CD14-positive monocyte (primary cell): ENCODE data around the gene PZP. TPM values are rescaled to one million over a fixed set of nuclear protein-coding genes. Genes with fewer than 3 reads are reported as not detected.

Experiments
- DNase-seq, 3 donors: peaks; one replicate each; pipeline ENCODE4 v3.0.0-alpha.2; 2011 to 2022
- H2AFZ ChIP-seq: 2 replicates; pipeline ENCODE4 v1.6.0; 2012; ENCODE audit warnings: mild to moderate bottlenecking, low read depth, low read length, inconsistent platforms; ENCODE audit not compliant: insufficient read depth, poor library complexity, severe bottlenecking
- H3K27ac ChIP-seq, 2 donors: 1 replicate in 1 of 2; 2 replicates in 1 of 2; pipeline ENCODE4 v1.5.1; 2012 to 2013; ENCODE audit warnings: low read length in 2 of 2, control low read depth in 1 of 2, inconsistent platforms in 1 of 2, low read depth in 1 of 2, mild to moderate bottlenecking in 1 of 2
- H3K27me3 ChIP-seq, 2 donors: one replicate each; pipeline versions ENCODE4 v1.6.0 to v1.6.1; 2011 to 2013; ENCODE audit warnings: low read length in 2 of 2; ENCODE audit not compliant: control insufficient read depth in 2 of 2, insufficient read depth in 2 of 2
- H3K36me3 ChIP-seq, 2 donors: replicated peaks in 1 of 2; 1 replicate in 1 of 2; 2 replicates in 1 of 2; pipeline versions ENCODE4 v1.5.1 to v1.6.1; 2012 to 2013; ENCODE audit warnings: low read length in 2 of 2, control low read depth in 1 of 2, inconsistent platforms in 1 of 2, mild to moderate bottlenecking in 1 of 2; ENCODE audit not compliant: insufficient read depth in 2 of 2, control insufficient read depth in 1 of 2
- H3K4me1 ChIP-seq, 2 donors: 1 replicate in 1 of 2; 2 replicates in 1 of 2; pipeline versions ENCODE4 v1.5.1 to v1.6.1; 2012 to 2013; ENCODE audit warnings: low read length in 2 of 2, control low read depth in 1 of 2, inconsistent platforms in 1 of 2, mild to moderate bottlenecking in 1 of 2, moderate library complexity in 1 of 2; ENCODE audit not compliant: insufficient read depth in 2 of 2, control insufficient read depth in 1 of 2
- H3K4me2 ChIP-seq: replicated peaks from 2 replicates; pipeline ENCODE3; 2012; ENCODE audit warnings: low read length, moderate library complexity, mild to moderate bottlenecking; ENCODE audit not compliant: poor library complexity, severe bottlenecking; ENCODE audit errors: extremely low read depth
- H3K4me3 ChIP-seq, 3 experiments: fragments of 200-600 bp in 1 of 3; sonication (generic) in 1 of 3; replicated peaks in 1 of 3; 1 replicate in 2 of 3; 2 replicates in 1 of 3; pipeline ENCODE4 v1.5.1; 2011 to 2013; ENCODE audit warnings: low read length in 3 of 3, mild to moderate bottlenecking in 3 of 3, control low read depth in 2 of 3, low read depth in 2 of 3, inconsistent platforms in 1 of 3, moderate library complexity in 1 of 3
- H3K79me2 ChIP-seq: 2 replicates; pipeline ENCODE4 v1.6.0; 2012; ENCODE audit warnings: mild to moderate bottlenecking, control low read depth, inconsistent platforms, low read length, moderate library complexity; ENCODE audit not compliant: insufficient read depth
- H3K9ac ChIP-seq: 2 replicates; pipeline ENCODE4 v1.6.0; 2017; ENCODE audit warnings: low read length, mild to moderate bottlenecking; ENCODE audit not compliant: insufficient read depth, poor library complexity, severe bottlenecking
- H3K9me3 ChIP-seq, 2 donors: replicated peaks in 1 of 2; 1 replicate in 1 of 2; 2 replicates in 1 of 2; pipeline versions ENCODE4 v1.5.1 to v1.6.1; 2012 to 2013; ENCODE audit warnings: low read length in 2 of 2, control low read depth in 1 of 2; ENCODE audit not compliant: control insufficient read depth in 1 of 2, insufficient read depth in 1 of 2
- H4K20me1 ChIP-seq: 2 replicates; pipeline ENCODE4 v1.6.0; 2012; ENCODE audit warnings: mild to moderate bottlenecking, low read length, control low read depth, moderate library complexity; ENCODE audit not compliant: insufficient read depth
- H3K27ac Mint-ChIP-seq, 7 donors: one replicate each; pipeline ENCODE4 v1.8.0; 2020; ENCODE audit warnings: mild to moderate bottlenecking in 7 of 7, mixed read lengths in 7 of 7, moderate library complexity in 6 of 7, inconsistent platforms in 2 of 7
- H3K27me3 Mint-ChIP-seq, 3 donors: one replicate each; pipeline ENCODE4 v1.8.0; 2021 to 2022; ENCODE audit warnings: low read depth in 3 of 3, mild to moderate bottlenecking in 3 of 3, mixed read lengths in 3 of 3, moderate library complexity in 3 of 3, inconsistent platforms in 1 of 3
- H3K36me3 Mint-ChIP-seq, 2 donors: one replicate each; pipeline ENCODE4 v1.8.0; 2020; ENCODE audit warnings: mixed read lengths in 2 of 2, inconsistent platforms in 1 of 2, mild to moderate bottlenecking in 1 of 2
- H3K4me1 Mint-ChIP-seq: one replicate; pipeline ENCODE4 v1.8.0; 2020; ENCODE audit warnings: mild to moderate bottlenecking, mixed read lengths
- H3K4me3 Mint-ChIP-seq, 2 donors: one replicate each; pipeline ENCODE4 v1.8.0; 2020; ENCODE audit warnings: mild to moderate bottlenecking in 2 of 2, mixed read lengths in 2 of 2, moderate library complexity in 1 of 2
- H3K9me3 Mint-ChIP-seq, 7 donors: one replicate each; pipeline ENCODE4 v1.8.0; 2020 to 2022; ENCODE audit warnings: mixed read lengths in 7 of 7, mild to moderate bottlenecking in 6 of 7, moderate library complexity in 6 of 7, inconsistent platforms in 2 of 7
- WGBS: methylation state at CpG from one replicate; pipeline ENCODE4 v1.1.5; 2013; ENCODE audit warnings: missing lambda C conversion rate; ENCODE audit not compliant: insufficient coverage; 5-methylcytosine and 5-hydroxymethylcytosine counted together
- intact Hi-C, 2 donors: fragments of 100-400 bp; cut with micrococcal nuclease; formaldehyde crosslinking; loops; one replicate each; pipeline versions ENCODE4 v1.15.0 to v1.15.1; 2023
- polyA plus RNA-seq, 3 donors: library from polyadenylated mRNA; depleted of rRNA in 1 of 3; unstranded in 2 of 3; stranded (reverse) in 1 of 3; fragments of 300-500 nt in 2 of 3; fragments of >200 nt in 1 of 3; fragmentation: Illumina TruSeq in 2 of 3; gene quantifications; 1 replicate in 2 of 3; 2 replicates in 1 of 3; pipeline ENCODE4 v1.2.3, GENCODE V29; 2012 to 2021
- TF ChIP-seq, protein P1 (sequence below): fragments of 200-600 bp; IDR thresholded peaks from one replicate; pipeline ENCODE4 v1.8.0; 2022; ENCODE audit warnings: antibody characterized with exemption, mild to moderate bottlenecking

The PZP gene
- polyA plus RNA-seq, 3 donors: not detected

GRCh38 chr12:9133216-9133916, 74.8 kb downstream of the PZP start:
- H3K27me3 ChIP-seq: no peaks in the 10 kb centered on the region
- no peak overlapping the region for H3K9ac ChIP-seq
- no peak overlapping the region for H3K4me2 ChIP-seq
- DNase-seq: no peak
- H3K36me3 ChIP-seq: no peaks in the 10 kb centered on the region
- intact Hi-C loops: no loop called here
- no CpG with 5 or more reads among the region's 1 CpG for WGBS
- no peak overlapping the region for H3K27ac ChIP-seq
- no peaks in the 10 kb centered on the region for H3K4me1 ChIP-seq
- no peak overlapping the region for H2AFZ ChIP-seq
- no peaks in the 10 kb centered on the region for H4K20me1 ChIP-seq
- H3K79me2 ChIP-seq: no peaks in the 10 kb centered on the region
- H3K9me3 Mint-ChIP-seq: peaks cover 0 to 10% (median 1%) of the 10 kb centered on the region in 7 donors
- no peaks in the 10 kb centered on the region for H3K4me1 Mint-ChIP-seq
- peaks cover 0 to 2% of the 10 kb centered on the region in 2 donors for H3K9me3 ChIP-seq
- peaks cover 0 to 2% (median 0%) of the 10 kb centered on the region in 3 donors for H3K27me3 Mint-ChIP-seq
- no peak overlapping the region for H3K4me3 Mint-ChIP-seq
- H3K36me3 Mint-ChIP-seq: no peaks in the 10 kb centered on the region
- TF ChIP-seq, protein P1, sequence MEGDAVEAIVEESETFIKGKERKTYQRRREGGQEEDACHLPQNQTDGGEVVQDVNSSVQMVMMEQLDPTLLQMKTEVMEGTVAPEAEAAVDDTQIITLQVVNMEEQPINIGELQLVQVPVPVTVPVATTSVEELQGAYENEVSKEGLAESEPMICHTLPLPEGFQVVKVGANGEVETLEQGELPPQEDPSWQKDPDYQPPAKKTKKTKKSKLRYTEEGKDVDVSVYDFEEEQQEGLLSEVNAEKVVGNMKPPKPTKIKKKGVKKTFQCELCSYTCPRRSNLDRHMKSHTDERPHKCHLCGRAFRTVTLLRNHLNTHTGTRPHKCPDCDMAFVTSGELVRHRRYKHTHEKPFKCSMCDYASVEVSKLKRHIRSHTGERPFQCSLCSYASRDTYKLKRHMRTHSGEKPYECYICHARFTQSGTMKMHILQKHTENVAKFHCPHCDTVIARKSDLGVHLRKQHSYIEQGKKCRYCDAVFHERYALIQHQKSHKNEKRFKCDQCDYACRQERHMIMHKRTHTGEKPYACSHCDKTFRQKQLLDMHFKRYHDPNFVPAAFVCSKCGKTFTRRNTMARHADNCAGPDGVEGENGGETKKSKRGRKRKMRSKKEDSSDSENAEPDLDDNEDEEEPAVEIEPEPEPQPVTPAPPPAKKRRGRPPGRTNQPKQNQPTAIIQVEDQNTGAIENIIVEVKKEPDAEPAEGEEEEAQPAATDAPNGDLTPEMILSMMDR: no peak
- H3K27ac Mint-ChIP-seq: no peak overlapping the region
- H3K4me3 ChIP-seq: no peak overlapping the region

DNA sequence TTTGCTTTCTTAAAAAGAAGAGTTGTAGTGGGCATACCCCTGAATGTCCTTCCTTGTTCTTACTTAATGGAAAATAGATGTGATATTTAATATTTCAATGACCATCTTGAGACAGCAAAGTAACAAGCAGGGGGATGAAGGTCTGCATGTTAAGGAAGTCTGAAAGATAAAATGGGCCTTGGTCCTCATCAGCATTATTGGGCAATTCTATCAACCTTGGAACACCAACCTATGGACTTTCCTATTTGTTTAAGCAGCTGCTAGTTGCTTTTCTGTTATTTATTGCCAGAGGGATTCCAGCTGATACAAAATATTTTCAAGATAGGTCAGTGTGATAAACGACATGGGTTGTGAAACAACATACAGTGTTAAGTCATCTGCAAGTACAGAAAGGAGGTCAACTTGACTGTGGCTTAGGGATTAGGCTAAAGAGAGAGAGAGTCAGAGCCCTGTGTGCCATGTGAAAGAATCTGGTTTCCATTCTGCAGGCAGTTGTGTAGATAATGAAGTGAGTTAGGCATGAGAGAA, 76.1 kb downstream of the PZP start:
- Mint-ChIP-seq H3K27ac (no peak overlapping the region), H3K4me3 (no peak overlapping the region), H3K27me3 (peaks cover 0 to 2% (median 0%) of the 10 kb centered on the region in 3 donors), H3K4me1 (no peaks in the 10 kb centered on the region), H3K36me3 (peaks cover 0 to 2% of the 10 kb centered on the region in 2 donors), H3K9me3 (peaks cover 3 to 13% (median 7%) of the 10 kb centered on the region in 7 donors)
- intact Hi-C loops: no loop called here
- H3K4me1 ChIP-seq: no peaks in the 10 kb centered on the region
- no peak overlapping the region for H3K4me3 ChIP-seq
- no peaks in the 10 kb centered on the region for H3K79me2 ChIP-seq
- no peak overlapping the region for H3K4me2 ChIP-seq
- no peak overlapping the region for H3K9ac ChIP-seq
- H3K36me3 ChIP-seq: no peaks in the 10 kb centered on the region
- H3K9me3 ChIP-seq: peaks cover 0 to 8% of the 10 kb centered on the region in 2 donors
- no peak overlapping the region for H3K27ac ChIP-seq
- no peak overlapping the region for H2AFZ ChIP-seq
- DNase-seq: no peak
- no peaks in the 10 kb centered on the region for H4K20me1 ChIP-seq
- 100% methylated on average over 1 of the region's 1 CpG for WGBS
- H3K27me3 ChIP-seq: no peaks in the 10 kb centered on the region
- TF ChIP-seq, protein P1: no peak
